Measurements from ENCODE around the gene RMDN3. TPM values are rescaled to one million over a fixed set of nuclear protein-coding genes. Genes with fewer than 3 reads are reported as not detected.

The RMDN3 gene
- total and polyA plus RNA-seq, 2 of the 13 experiments (the other 11 are each of a cell fraction or from before 2014, with no cell fraction given) = 16.8 to 19.5 TPM

DNA sequence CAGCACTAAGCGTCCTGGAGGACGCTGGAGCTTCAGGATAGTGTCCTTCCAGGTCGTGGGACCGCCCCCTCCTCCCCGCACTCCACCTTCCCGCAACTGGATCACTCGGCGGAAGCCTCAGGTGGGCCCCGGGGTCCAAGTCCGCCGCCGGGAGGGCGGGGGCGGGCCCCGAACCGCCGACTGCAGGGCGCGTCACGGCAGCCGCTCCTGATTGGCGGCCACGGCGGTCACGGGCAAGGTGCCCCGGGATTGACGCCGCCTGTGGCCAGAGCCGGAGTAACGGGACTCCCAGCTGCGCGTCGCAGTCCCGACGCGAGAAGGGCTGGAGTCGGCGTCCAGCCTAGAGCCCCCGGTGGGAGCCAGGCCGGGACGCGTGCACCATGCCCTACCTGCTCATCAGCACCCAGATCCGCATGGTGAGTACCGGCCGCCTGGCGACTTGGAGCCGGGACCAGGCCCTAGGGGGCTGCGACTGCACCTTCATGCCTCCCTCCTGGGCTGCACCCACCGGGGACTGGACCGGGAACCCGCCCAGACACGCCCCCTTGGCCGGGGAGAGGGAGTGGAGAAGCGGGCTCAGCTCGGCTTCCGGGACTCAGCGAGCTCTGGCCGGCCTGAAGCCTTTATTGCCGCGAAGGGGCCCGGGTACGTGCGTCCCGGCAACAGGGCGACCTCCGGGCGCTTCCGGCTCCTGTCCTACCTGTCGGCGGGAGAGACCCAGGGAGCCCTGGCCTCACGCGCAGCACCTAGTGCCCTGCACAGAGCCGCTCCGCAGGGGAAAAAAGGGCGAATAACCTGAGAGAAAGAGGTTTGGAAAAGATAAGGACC is 9.0 kb upstream of the RMDN3 start, which contains the start of gene GCHFR (continued):
- TF ChIP-seq, protein P1, sequence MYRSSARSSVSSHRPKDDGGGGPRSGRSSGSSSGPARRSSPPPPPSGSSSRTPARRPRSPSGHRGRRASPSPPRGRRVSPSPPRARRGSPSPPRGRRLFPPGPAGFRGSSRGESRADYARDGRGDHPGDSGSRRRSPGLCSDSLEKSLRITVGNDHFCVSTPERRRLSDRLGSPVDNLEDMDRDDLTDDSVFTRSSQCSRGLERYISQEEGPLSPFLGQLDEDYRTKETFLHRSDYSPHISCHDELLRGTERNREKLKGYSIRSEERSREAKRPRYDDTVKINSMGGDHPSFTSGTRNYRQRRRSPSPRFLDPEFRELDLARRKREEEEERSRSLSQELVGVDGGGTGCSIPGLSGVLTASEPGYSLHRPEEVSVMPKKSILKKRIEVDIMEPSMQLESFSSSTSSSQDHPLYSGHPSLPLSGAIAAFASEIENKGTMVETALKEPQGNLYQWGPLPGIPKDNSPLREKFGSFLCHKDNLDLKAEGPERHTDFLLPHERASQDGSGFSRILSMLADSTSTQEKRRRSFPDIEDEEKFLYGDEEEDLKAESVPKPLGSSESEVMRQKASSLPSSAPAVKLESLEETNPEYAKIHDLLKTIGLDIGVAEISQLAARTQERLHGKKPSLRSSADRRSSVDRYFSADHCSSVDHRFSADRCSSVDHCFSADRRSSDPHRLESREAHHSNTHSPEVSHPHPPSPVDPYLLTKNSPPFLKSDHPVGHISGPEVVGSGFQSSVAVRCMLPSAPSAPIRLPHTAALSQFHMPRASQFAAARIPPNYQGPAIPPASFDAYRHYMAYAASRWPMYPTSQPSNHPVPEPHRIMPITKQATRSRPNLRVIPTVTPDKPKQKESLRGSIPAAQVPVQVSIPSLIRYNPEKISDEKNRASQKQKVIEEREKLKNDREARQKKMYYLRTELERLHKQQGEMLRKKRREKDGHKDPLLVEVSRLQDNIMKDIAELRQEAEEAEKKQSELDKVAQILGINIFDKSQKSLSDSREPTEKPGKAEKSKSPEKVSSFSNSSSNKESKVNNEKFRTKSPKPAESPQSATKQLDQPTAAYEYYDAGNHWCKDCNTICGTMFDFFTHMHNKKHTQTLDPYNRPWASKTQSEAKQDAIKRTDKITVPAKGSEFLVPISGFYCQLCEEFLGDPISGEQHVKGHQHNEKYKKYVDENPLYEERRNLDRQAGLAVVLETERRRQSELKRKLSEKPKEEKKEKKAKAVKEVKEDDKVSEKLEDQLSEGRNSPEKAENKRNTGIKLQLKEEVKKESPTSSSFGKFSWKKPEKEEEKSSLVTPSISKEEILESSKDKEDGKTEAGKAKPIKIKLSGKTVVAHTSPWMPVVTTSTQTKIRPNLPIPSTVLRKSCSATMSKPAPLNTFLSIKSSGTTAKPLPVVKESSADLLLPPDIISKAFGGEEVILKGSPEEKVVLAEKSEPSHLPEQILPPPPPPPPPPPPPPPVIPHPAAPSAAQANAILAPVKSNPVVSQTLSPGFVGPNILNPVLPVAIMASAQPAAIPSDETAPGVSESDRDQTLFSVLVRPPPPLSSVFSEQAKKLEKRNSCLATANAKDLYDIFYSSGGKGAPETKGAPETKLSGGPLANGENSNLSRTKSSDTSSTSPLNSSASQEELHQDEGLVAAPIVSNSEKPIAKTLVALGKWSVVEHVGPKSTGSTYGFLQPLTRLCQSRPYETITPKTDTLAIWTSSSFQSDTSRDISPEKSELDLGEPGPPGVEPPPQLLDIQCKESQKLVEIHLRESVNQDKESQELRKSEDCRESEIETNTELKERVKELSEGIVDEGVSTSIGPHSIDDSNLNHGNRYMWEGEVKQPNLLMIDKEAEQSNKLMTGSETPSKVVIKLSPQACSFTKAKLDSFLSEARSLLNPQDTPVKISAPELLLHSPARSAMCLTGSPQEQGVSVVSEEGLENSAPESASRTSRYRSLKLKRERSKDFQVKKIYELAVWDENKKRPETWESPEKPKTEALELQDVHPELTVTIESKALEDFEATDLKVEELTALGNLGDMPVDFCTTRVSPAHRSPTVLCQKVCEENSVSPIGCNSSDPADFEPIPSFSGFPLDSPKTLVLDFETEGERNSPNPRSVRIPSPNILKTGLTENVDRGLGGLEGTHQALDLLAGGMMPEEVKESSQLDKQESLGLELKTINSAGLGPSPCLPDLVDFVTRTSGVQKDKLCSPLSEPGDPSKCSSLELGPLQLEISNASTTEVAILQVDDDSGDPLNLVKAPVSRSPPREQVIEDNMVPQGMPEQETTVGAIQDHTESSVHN (CRISPR knock-in tag; IDR thresholded peaks at IDR 0.05) = no peak
- TF ChIP-seq MTF1 (CRISPR knock-in tag; IDR thresholded peaks at IDR 0.05) (0 out of 2 replicates have a peak, but pooled peaks have one; percentile 36), GLI4 (CRISPR knock-in tag; IDR thresholded peaks at IDR 0.05; ENCODE audit: borderline replicate concordance) (no peak; the same call in 1 of the 2 replicates), NFIC (IDR thresholded peaks at IDR 0.05; ENCODE audit: low read length) (no peak), NPAS2 (CRISPR knock-in tag; IDR thresholded peaks at IDR 0.05; ENCODE audit: borderline replicate concordance) (no peak), ZNF788 (CRISPR knock-in tag; IDR thresholded peaks at IDR 0.05; ENCODE audit: borderline replicate concordance) (no peak; the same call in 1 of the 2 replicates), GTF3A (CRISPR knock-in tag; conservative IDR thresholded peaks at IDR 0.05) (0 out of 2 replicates have a peak, but pooled peaks have one; percentile 43), CHD2 (IDR thresholded peaks at IDR 0.05; ENCODE audit: low read depth, low read length) (no peak; the same call in 1 of the 2 replicates), NR3C1 (CRISPR knock-in tag; IDR thresholded peaks at IDR 0.05) (no peak), U2AF1 (optimal IDR thresholded peaks at IDR 0.05; ENCODE audit: low read depth, low read length) (no peak), ZMYM2 (CRISPR knock-in tag; IDR thresholded peaks at IDR 0.05) (peak; percentile 57; the same call in 1 of the 2 replicates), PHF8 (CRISPR knock-in tag; IDR thresholded peaks at IDR 0.05) (peak; percentile 87), ZNF557 (CRISPR knock-in tag; IDR thresholded peaks at IDR 0.05) (no peak), ZNF33B (CRISPR knock-in tag; IDR thresholded peaks at IDR 0.05) (no peak), ZNF543 (CRISPR knock-in tag; IDR thresholded peaks at IDR 0.05) (peak; percentile 42), PCBP1 (IDR thresholded peaks at IDR 0.05; ENCODE audit: borderline replicate concordance, low read depth, low read length) (no peak), HES4 (CRISPR knock-in tag; IDR thresholded peaks at IDR 0.05; ENCODE audit: borderline replicate concordance) (peak; percentile 62; the same call in 1 of the 2 replicates), ARNT (IDR thresholded peaks at IDR 0.05) (no peak)
- TF ChIP-seq, protein P2, sequence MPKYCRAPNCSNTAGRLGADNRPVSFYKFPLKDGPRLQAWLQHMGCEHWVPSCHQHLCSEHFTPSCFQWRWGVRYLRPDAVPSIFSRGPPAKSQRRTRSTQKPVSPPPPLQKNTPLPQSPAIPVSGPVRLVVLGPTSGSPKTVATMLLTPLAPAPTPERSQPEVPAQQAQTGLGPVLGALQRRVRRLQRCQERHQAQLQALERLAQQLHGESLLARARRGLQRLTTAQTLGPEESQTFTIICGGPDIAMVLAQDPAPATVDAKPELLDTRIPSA (CRISPR knock-in tag; IDR thresholded peaks at IDR 0.05; ENCODE audit: borderline replicate concordance) = peak; percentile 68; the same call in 1 of the 2 replicates
- TF ChIP-seq, protein P3, sequence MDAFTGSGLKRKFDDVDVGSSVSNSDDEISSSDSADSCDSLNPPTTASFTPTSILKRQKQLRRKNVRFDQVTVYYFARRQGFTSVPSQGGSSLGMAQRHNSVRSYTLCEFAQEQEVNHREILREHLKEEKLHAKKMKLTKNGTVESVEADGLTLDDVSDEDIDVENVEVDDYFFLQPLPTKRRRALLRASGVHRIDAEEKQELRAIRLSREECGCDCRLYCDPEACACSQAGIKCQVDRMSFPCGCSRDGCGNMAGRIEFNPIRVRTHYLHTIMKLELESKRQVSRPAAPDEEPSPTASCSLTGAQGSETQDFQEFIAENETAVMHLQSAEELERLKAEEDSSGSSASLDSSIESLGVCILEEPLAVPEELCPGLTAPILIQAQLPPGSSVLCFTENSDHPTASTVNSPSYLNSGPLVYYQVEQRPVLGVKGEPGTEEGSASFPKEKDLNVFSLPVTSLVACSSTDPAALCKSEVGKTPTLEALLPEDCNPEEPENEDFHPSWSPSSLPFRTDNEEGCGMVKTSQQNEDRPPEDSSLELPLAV (CRISPR knock-in tag; conservative IDR thresholded peaks at IDR 0.05; ENCODE audit: low read depth) = no peak

All from HepG2 (cell line).